Head of caudate nucleus (tissue), 42 donors: ENCODE data around the gene ENTPD8.

Experiments
- DNase-seq, 42 donors: peaks; one replicate each; pipeline versions ENCODE4 v3.0.0 to v3.0.0-alpha.2; 2020 to 2021; ENCODE audit warnings: mixed read lengths in 7 of 42
- intact Hi-C: fragments of 100-400 bp; cut with DNase I; formaldehyde crosslinking; loops from one replicate; pipeline ENCODE4 v1.15.0; 2022

ENTPD8 gene, protein sequence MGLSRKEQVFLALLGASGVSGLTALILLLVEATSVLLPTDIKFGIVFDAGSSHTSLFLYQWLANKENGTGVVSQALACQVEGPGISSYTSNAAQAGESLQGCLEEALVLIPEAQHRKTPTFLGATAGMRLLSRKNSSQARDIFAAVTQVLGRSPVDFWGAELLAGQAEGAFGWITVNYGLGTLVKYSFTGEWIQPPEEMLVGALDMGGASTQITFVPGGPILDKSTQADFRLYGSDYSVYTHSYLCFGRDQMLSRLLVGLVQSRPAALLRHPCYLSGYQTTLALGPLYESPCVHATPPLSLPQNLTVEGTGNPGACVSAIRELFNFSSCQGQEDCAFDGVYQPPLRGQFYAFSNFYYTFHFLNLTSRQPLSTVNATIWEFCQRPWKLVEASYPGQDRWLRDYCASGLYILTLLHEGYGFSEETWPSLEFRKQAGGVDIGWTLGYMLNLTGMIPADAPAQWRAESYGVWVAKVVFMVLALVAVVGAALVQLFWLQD

DNA sequence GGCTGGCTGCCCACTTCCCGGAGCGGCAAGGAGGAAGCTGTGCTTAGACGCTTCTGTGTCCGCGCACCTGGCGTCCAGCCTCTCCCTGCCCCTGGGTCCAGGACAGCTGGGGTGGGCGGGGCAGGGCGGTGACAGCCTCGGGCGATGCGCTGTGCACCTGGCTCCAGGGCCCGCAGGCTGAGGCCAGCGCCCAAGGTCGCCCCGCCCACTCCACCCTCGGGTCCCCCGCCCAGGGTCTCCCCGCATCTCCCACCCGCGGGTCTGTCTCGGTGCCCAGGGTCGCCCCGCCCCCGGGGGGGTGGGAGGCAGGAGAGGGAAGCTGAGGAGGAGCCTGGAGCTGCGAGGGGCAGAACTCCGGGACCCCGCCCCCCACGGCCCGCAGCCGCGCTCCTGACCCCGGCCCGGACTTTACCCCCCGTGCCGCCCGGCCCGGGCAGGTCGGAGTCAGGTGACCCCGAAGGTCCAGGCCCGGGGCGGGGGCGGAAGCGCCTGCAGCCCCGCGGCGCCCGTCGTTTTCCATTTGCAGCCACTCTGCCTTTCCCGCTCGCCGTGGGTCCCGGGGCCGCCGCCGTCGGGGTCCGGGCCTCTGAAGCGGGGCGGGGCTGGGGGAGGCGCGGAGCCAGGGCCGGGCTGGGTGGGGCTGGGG is at the start of gene ENTPD8:
ENTPD8 (minus strand) TSS at position 69 of the 646 bp plus-strand sequence. CDS start 3,072 bp downstream, outside the sequence.
- intact Hi-C loops: no loop called here
- DNase-seq: no peak

DNA sequence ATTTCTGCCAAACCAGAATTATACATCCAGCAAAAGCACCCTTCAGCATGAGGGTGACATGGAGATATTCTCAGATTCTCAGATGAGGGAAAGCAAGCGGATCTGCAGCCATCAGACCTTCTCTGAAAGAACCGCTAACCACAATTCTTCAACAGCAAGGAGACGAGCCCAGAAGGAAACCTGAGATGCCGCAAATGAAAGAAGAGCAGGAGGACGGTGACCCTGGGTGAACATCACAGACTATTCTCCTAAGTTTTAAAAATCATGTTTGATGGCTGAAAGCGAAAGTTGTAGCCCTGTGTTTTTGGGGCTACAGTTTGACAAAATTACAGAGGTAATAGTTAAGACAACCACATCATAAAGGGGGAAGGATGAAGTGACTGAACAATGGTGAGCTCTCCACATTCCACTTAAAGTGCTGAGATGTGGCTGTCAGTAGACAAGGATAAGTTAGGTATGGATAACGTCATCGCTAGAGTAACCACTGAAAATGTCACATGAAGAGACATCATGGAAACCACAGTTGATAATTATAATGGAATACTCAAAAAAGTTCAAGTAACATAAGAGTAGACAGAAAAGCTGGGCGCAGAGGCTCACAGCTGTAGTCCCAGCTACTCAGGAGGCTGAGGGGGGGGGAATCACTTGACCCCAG is 49.5 kb upstream of the ENTPD8 start:
- DNase-seq: no peak
- intact Hi-C loops: no loop called here

DNA sequence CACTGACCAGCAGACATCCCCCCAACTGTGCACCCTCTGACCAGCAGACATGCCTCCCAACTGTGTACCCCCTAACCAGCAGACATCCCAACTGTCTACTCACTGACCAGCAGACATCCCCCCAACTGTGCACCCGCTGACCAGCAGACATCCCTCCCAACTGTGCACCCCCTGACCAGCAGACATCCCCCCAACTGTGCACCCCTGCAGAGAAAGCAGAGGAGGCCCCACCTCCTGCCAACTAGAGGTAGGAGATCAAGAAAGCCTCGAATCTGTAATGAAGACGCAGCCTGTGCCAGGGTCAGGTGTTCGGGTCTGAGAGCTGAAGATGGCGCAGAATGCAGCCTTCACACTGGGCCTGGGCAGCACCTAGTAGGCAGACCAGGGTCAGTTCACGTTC is 47.7 kb upstream of the ENTPD8 start:
- no peak for DNase-seq
- intact Hi-C loops: no loop called here

DNA sequence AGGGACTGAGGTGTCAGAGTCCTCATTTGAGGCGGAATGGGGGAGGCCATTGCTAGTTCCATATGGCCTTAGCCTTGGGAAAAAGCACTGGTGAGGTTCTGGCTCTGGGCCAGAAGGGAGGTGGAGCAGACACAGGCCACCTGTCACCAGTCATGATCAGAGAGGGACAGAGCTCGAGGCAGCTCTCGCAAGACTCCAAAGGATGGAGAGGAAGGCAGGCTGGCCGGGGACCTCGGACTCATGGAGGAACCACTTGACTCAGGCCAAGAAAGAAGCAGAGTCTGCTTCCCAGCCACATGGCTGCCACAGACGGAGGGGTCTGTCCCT is 47.1 kb upstream of the ENTPD8 start:
- no peak for DNase-seq
- intact Hi-C loops: no loop called here

DNA sequence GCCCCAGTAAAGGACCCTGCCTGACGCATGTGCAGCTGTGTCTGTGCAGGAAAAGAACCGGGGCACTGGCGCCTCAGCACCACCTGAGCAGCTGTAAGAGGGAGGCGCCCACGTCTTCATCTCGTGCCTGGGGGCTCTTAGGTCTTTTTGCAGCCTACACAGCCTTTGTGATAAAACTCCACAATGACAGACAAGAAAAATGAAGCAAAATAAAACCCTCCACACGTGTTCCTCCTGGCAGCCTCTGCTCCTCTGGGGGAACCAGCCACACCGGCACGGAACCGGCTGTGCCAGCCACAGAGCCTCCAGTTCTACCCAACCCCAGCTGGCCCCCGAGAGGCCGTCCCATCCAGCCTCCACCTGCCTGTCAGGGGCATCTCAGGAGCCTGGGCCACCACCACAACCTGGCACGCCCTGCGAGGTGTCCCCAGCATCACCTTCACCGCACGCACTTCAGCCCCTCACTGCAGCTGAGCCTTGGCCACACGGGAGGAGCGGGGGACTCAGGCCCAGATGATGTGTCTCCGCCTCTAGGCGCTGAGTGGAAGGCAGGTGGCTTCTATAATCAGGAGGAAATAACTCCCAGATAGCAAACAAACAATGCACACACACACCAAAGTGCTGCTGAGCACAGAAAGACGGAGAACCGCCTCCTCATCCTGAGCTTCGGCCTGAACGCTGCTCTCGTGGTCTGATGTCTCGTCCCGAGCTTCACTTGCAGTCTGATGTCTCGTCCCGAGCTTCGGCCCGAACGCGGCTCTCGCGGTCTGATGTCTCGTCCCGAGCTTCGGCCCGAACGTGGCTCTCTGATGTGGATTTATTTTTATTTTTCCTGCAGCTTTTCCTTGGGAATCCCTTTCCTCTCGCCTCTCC is 46.5 kb upstream of the ENTPD8 start:
- intact Hi-C loops: no loop called here
- DNase-seq: peak in 25 of 42 donors; percentile 18 to 70 (median 43)

DNA sequence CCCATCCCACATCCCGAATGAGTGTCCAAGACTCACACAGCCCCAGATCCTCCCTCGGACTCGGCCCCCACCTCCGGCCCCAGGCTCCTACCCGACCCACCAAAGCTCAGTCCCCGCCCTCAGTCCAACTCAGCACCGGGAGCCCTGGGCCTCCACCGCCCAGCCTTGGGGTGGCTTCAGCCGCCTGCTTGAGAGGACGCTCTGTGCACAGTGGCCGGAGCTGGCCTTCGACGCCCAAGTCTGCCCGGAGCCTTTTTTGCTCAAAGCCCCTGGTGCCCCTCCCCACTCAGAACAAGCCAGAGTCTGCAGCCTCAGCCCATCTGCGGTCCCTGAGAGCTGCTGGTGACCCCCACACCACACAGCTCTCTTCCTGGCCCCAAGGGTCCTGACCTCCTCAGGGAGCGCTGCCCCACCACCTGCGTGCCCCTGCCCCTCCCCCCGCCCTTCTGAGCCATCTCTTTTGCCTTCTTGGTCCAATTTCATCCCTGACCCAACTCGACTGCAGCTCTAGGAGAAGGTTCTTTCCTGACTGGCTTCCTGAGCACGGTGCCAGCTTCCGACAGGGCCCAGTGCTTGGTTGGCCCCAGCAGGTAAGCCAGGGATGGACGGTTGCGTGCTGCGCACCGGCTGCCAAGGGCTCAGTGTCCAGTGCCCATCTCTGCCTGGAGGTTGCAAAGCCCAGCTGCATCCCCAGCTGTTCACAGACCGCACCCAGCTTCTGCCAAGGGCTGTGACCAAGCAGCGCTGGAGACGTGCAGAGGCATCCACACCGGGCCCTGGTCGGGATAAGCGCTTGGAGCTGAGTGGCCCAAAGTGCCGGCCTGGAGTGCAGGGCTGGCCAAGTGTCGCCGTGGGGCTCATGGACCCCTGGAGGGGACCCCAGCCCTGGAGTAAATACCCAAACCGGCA is 45.6 kb upstream of the ENTPD8 start:
- DNase-seq: no peak

DNA sequence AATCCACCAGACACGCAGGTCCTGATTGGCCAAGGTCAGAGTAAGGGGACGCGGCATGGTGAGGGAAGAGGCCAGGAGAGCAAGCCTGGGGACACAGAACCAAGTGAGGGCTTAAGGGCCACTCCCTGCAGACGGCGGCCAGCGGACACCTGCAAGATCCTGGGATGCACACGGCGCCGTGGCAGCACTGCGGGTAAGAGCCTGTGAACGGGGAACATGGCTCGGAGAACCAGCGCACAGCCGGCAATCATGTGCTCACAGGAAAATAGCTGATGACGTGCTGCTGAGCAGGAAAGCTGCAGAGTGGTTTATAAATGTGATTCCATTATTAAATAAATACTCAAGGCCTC is 45.0 kb upstream of the ENTPD8 start:
- DNase-seq: no peak
- intact Hi-C loops: no loop called here

More for the DNA sequence above, 45.6 kb upstream of the ENTPD8 start:
- intact Hi-C loops: no loop called here

DNA sequence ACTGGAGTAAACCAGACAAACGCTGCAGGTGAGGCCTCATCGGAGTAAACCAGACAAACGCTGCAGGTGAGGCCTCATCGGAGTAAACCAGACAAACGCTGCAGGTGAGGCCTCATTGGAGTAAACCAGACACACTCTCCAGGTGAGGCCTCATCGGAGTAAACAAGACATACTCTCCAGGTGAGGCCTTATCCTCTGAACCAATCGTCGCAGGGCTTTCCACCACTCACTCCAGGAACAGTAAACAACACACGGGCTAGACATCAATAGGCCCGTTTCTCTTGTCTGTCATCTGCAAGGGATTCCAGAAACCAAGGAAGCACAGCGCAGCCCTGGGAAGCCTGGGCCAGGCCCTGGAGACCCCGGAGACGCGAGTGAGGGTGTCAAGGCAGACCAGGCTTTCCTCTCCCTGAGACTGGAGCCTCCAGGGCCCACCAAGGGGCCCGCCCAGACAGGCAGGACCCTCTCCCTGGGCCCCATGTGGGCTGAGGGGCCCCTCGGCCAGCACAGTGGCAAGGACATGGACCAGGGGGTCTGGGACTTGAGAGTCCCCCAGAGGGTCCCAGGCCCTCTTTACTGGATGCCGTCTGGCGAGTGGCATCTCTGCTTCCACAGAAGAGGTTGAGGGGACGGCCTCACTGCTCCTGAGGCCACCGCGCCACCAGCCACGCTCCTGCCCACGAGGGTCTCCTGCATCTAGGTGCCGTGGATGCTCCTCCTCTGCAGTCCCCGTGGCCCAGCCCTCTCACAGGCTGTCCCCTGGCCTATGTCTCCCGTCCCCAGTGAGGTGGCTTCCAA is 44.4 kb upstream of the ENTPD8 start:
- DNase-seq: no peak
- intact Hi-C loops: no loop called here

DNA sequence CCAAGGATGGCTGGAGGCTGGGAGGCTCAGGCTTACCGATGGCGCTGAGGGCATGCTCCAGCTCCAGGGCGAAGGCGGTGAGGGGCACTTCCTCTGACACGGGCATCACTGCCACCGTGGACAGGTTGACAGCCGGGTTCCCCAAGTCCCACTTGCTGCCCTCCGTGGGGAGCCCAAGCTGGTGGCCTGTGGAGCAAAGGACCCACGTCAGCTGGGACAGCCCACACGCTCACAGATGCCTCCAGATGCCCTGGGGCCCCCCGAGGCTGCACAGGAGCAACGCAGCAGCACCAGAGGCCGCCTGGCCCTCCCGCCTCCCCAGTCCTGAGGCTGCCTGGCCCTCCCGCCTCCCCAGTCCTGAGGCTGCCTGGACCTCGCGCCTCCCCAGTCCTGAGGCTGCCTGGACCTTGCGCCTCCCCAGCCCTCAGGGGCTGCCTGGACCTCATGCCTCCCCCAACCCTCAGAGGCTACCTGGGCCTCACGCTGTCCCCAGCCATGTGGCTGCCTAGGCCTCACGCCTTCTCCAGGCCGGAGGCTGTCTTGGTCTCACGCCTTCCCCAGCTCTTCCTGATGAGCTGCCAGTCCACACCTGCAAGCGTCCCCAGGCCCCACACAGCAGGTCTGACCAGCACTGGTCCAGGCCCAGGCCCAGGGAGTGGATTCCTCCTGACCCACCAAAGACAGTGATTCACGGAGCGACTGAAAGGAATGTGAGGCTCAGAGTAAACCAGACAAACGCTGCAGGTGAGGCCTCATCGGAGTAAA is 43.6 kb upstream of the ENTPD8 start:
- no peak for DNase-seq
- intact Hi-C loops: no loop called here

DNA sequence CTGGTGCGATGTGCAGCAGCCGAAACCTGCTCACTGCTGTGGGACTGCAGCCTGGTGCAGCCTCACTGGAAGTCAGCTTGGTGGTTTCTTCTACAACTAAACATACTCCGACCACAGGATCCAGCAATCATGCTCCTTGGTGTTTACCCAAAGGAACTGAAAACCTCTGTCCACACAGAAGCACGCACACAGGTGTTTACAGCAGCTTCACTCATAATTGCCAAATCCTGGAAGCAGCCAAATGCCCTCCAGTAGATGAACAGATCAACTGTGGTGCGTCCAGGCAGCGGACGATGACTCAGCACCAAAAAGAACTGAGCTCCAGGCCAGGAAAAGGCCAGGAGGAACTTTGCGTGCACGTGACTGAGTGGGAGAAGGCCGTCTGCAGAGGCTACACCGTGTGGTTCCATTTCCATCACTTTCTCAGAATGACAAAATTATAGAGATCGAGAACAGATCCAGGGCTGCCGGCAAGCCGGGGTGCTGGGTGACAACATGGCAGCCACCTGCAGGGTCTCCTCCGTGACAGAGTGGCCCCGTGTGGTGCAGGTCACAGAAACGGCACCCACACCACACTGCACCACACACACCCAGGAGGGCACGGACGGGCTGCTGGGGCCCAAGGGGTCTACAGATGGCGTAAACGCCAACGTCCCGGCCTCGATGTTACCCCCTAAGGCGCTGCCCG is 41.1 kb upstream of the ENTPD8 start:
- peak in 22 of 42 donors; percentile 26 to 76 (median 46) for DNase-seq
- intact Hi-C loops: no loop called here

DNA sequence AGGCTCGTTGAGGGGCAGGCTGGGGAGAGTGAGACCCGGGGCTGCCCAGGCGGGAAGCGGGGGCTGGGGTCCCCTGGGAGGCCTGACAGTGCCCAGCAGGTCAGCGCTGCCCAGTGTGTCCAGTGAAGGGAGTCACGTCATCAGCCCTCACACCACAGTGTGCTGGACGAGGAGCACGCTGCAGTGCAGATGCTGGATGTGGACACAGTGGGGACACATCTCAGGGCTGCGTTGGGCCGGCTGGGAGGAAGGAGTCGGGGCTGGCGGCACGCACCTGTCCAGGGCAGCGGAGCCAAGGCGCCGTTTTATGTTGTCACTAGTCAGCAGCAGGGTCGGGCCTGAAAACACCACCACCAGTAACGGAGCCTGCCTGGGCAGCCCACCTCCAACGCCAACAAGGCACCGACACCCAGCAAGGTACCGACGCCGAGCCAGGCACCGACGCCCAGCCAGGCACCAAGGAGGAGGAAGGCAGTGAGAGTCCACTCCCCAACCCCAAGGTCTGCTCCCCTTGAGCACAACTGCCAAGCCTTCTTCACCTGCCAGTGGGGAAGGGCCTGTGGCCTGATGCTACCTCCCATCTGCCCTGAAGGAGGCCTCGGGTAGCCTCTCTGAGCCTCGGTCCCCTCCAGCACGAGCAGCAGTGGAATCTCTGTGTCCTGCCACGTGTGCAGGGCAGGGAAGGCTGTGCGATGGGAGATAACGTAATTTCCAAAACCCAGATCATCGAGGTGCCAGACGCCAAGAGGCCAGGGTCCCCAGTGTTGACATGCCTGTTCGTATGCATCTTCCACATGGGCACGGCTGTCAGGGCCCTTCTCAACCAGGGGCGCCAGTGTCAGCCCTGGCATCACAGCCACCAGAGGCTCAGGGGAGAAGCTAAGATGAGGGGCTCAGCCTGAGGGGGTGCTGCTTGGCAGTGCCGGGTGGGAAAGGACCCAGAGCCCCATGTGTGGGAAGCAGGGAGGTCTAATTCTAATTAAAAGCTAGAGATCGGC is 39.8 kb upstream of the ENTPD8 start:
- intact Hi-C loops: no loop called here

DNA sequence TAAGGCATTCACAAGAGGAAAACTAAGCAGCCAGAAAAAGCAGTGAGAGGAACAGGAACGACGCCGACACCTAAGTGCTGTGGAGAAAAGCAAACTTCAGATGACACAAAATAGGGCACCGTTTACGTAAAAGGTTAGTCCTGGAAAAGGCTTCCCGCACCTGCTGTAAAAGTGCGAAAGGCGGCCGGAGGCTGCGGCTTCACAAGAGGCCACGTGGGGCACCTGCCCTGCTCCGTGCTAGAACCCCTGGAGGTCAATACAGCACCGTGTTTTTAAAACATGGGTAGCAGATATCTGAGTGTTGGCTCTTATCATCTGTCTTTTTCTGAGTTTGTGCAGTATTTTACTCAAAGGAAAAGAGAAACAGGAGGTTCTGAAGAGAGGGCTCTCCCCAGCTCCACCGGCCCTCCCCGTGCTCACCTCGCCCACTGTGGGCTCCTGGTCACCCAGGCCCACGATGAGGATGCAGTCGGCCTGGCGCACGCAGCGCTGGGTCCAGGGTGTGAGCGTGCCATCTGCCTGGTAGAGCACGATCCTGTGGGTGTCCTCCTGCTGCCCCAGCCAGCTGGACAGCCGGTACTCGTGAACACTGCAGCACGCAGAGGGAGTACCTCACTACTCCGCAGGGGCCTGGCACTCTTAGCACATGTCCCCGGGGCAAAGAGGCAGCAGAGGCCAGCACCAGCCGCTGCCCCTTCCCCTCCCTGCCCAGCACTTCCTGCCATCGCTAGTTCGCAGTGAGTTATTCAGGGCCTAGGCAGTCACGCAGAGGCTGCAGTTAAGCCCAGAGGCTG is 38.9 kb upstream of the ENTPD8 start:
- intact Hi-C loops: no loop called here
- no peak for DNase-seq

More for the DNA sequence above, 39.8 kb upstream of the ENTPD8 start:
- DNase-seq: no peak

DNA sequence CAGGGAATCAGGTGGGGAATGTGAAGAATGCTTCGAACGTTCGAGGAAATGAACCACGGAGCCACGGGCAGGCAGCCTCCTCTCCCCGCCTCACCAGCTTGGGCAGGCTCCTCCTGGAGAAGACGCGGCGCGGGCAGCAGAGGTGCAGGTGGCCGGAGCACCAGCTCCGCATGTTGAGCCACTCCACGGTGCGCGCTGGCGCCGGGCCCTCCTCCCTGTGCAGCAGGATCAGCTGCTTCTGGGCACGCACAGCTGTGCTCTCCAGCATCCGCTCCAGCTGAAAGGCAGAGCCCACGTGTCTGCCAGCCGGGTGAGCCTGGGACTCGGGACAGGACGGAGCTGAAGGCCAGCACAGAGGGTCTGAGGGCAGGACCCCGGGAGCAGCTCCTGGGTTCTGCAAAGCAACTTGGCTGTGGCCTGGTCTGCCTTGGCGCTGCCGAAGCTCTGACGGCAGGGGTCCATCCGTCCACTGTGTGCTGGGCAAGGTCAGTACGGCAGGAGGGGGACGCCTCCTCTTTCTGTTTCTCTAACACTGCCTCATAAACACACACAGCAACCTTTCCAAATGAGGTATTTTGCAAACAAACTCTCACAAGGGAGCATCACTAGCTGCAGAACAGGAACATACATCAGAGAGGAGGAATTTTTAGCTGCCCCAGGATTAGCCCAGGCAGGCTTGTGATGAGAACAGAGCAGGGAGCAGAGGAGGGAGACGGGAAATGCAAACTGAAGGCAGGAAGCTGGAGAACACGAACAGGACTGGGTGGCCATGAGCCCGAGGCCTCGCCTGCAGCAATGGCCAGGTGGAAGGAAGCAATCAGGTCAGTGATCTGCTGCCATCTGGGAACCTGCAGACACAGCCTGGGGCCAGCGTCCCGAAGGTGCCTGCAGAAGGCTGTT is 38.1 kb upstream of the ENTPD8 start:
- peak in 12 of 42 donors; percentile 28 to 66 (median 42) for DNase-seq
- intact Hi-C loops: no loop called here
